BLaER1 treated with 17β-estradiol and CSF1 and Interleukin-3, amounts not matched to agents 10 nM and 100 nM (cell line): ENCODE results near the gene LZTFL1.

Experiments used
- H3K27ac ChIP-seq, 11 experiments: shearing (Covaris generic); formaldehyde crosslinking; 2 replicates each; pipeline ENCODE4 v1.8.1; 2022
- H3K27me3 ChIP-seq, 11 experiments: shearing (Covaris generic); formaldehyde crosslinking; 2 replicates each; pipeline ENCODE4 v1.8.1; 2022
- H3K36me3 ChIP-seq, 11 experiments: shearing (Covaris generic); formaldehyde crosslinking; 2 replicates each; pipeline ENCODE4 v1.8.1; 2022
- H3K4me1 ChIP-seq, 10 experiments: shearing (Covaris generic); formaldehyde crosslinking; 2 replicates each; pipeline ENCODE4 v1.8.1; 2022
- H3K4me2 ChIP-seq, 11 experiments: shearing (Covaris generic); formaldehyde crosslinking; 2 replicates each; pipeline ENCODE4 v1.8.1; 2022
- H3K4me3 ChIP-seq, 10 experiments: shearing (Covaris generic); formaldehyde crosslinking; 2 replicates each; pipeline ENCODE4 v1.8.1; 2022
- H3K9ac ChIP-seq, 11 experiments: shearing (Covaris generic); formaldehyde crosslinking; 2 replicates each; pipeline ENCODE4 v1.8.1; 2022
- H3K9me3 ChIP-seq, 11 experiments: shearing (Covaris generic); formaldehyde crosslinking; replicated peaks in 1 of 11; 2 replicates each; pipeline ENCODE4 v1.8.1; 2022
- H4K20me1 ChIP-seq, 11 experiments: shearing (Covaris generic); formaldehyde crosslinking; 2 replicates each; pipeline ENCODE4 v1.8.1; 2022
- Cebpa-rat ChIP-seq, 11 experiments: shearing (Covaris generic); IDR thresholded peaks; 2 replicates each; pipeline ENCODE4 v1.8.1; 2022

Gene LZTFL1

DNA sequence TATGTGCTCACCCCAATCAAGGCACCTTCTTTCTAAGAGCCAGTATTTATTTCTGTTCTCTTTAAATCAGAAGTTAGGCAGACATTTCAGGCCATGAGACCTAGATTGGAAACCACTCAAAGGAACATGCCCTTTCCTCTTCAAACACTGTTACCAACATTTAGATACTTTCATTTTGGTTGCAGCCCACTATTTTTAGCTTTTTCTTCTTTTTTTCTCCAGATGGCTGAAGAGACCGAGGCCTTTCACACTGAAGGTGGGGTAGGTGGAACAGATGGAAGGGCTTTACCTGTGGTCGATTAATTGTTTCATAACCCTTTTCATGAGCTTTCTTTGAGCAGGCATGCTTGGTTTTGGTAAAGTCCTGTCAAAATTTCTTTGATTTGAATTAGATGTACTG lies 10.9 kb upstream of the LZTFL1 start:
- no peaks in the 10 kb centered on the region for H4K20me1 ChIP-seq
- H3K4me3 ChIP-seq = no peak overlapping the region
- peaks cover 0 to 8% (median 0%) of the 10 kb centered on the region in 10 experiments; a peak in 3 of 20 replicates for H3K4me1 ChIP-seq
- peaks cover 6 to 22% (median 16%) of the 10 kb centered on the region in 11 experiments; a peak in 13 of 22 replicates for H3K9me3 ChIP-seq
- peak overlapping the region in 3 of 11 experiments; percentile 1 to 24 (median 7); a peak in 2 of 22 replicates for H3K4me2 ChIP-seq
- H3K9ac ChIP-seq = no peak overlapping the region
- TF ChIP-seq Cebpa-rat (IDR thresholded peaks at IDR 0.05) = no peak
- H3K27me3 ChIP-seq = no peaks in the 10 kb centered on the region
- H3K36me3 ChIP-seq = no peaks in the 10 kb centered on the region
- no peak overlapping the region for H3K27ac ChIP-seq

DNA sequence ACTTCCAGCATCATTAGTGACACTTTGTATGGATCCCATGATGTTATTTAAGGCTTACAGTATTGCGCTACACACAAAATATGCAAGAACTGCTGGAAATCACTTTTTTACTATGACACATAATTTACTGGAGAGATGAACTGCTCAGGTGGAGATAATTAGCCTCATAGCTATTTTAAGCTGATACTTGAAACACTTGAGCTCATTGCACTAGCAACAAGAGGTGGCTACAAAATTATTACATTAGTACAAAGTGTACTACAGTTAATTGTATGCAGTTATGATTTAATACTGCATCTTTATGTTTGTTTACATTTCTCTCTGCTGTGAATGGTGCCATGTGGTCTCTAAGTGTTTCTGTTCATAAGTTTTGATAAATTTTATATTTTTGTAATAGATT lies 6.5 kb upstream of the LZTFL1 start:
- Histone ChIP-seq H3K27ac (no peak overlapping the region), H3K4me2 (no peak overlapping the region), H3K4me1 (peaks cover 0 to 8% (median 0%) of the 10 kb centered on the region in 10 experiments; a peak in 3 of 20 replicates), H3K36me3 (no peaks in the 10 kb centered on the region), H4K20me1 (no peaks in the 10 kb centered on the region), H3K4me3 (no peak overlapping the region), H3K27me3 (no peaks in the 10 kb centered on the region), H3K9me3 (no peaks in the 10 kb centered on the region), H3K9ac (no peak overlapping the region)
- TF ChIP-seq Cebpa-rat (IDR thresholded peaks at IDR 0.05) = no peak

GRCh38 chr3:45844616-45845015 lies 2.7 kb upstream of the LZTFL1 start:
- H3K4me3 ChIP-seq = no peak overlapping the region
- no peak overlapping the region for H3K27ac ChIP-seq
- H4K20me1 ChIP-seq = no peaks in the 10 kb centered on the region
- H3K27me3 ChIP-seq = no peaks in the 10 kb centered on the region
- H3K36me3 ChIP-seq = no peaks in the 10 kb centered on the region
- no peak for TF ChIP-seq Cebpa-rat (IDR thresholded peaks at IDR 0.05)
- no peak overlapping the region for H3K4me2 ChIP-seq
- peaks cover 6 to 16% (median 11%) of the 10 kb centered on the region in 10 experiments; a peak in 17 of 20 replicates for H3K4me1 ChIP-seq
- H3K9me3 ChIP-seq = peaks cover 0 to 10% (median 9%) of the 10 kb centered on the region in 11 experiments; a peak in 13 of 22 replicates
- H3K9ac ChIP-seq = no peak overlapping the region

DNA sequence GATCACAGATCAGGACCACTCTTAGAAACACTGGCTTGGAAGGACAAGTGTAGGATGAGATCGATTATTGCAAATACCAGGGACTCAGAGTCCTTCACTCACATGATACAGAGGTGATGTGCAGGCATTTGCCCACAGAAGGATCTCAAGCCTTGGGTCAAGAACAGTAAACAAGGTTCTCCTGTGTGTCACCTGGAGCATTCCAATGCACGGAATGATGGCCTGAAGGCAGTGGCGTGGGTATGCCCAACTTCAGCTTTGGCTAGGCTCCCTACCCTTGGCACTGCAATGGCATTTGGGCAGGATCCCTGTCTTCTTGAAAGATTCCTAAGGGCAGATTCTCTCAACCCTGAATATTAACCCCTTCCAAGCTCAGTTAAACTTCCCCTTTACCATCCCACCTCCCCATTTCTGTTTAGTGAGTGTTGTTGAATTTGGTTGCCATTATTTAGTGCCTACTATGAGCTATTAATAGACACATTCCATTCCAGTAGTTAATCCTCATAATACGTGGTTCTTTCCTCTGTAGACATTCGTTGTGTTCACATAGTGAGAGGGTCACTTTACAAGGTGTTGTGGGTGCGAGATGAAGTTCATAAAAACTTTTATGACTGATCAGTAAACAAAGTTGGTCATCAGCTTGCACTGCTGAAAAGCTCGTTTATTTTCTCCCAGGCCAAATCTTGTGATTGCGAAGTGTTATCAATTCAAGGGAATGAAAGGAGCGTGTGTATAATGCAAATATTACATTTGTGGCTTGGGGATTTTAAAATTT lies 1.1 kb upstream of the LZTFL1 start:
- peaks cover 0 to 10% (median 9%) of the 10 kb centered on the region in 11 experiments; a peak in 13 of 22 replicates for H3K9me3 ChIP-seq
- peak overlapping the region in 4 of 11 experiments; percentile 85 to 95 (median 92); a peak in 3 of 22 replicates for H3K4me2 ChIP-seq
- no peak for TF ChIP-seq Cebpa-rat (IDR thresholded peaks at IDR 0.05)
- H3K27ac ChIP-seq = no peak overlapping the region
- no peak overlapping the region for H3K9ac ChIP-seq
- no peaks in the 10 kb centered on the region for H3K27me3 ChIP-seq
- peaks cover 6 to 16% (median 11%) of the 10 kb centered on the region in 10 experiments; a peak in 17 of 20 replicates for H3K4me1 ChIP-seq
- peaks cover 0 to 3% (median 0%) of the 10 kb centered on the region in 11 experiments; a peak in 3 of 22 replicates for H3K36me3 ChIP-seq
- H3K4me3 ChIP-seq = no peak overlapping the region; a peak in 1 of 20 replicates
- H4K20me1 ChIP-seq = no peaks in the 10 kb centered on the region

- no peaks in the 10 kb centered on the region for H4K20me1 ChIP-seq
- peak overlapping the region; percentile 85 to 98 (median 94) for H3K4me2 ChIP-seq
- no peak for TF ChIP-seq Cebpa-rat (IDR thresholded peaks at IDR 0.05)
- peak overlapping the region; percentile 74 to 91 (median 82) for H3K9ac ChIP-seq
- H3K9me3 ChIP-seq = peaks cover 0 to 10% (median 9%) of the 10 kb centered on the region in 11 experiments; a peak in 13 of 22 replicates
- peak overlapping the region; percentile 63 to 95 (median 78) for H3K27ac ChIP-seq
- H3K4me3 ChIP-seq = peak overlapping the region; percentile 73 to 86 (median 79)
- no peaks in the 10 kb centered on the region for H3K27me3 ChIP-seq
- H3K36me3 ChIP-seq = peaks cover 0 to 19% (median 6%) of the 10 kb centered on the region in 11 experiments; a peak in 14 of 22 replicates
- peaks cover 6 to 16% (median 11%) of the 10 kb centered on the region in 10 experiments; a peak in 17 of 20 replicates for H3K4me1 ChIP-seq
Observed at GRCh38 chr3:45841420-45841756, 531 bp downstream of the LZTFL1 start.

- peaks cover 6 to 16% (median 11%) of the 10 kb centered on the region in 10 experiments; a peak in 17 of 20 replicates for H3K4me1 ChIP-seq
- H3K4me3 ChIP-seq = no peak overlapping the region
- peaks cover 11 to 44% (median 28%) of the 10 kb centered on the region in 11 experiments; a peak in 21 of 22 replicates for H3K36me3 ChIP-seq
- no peak overlapping the region for H3K4me2 ChIP-seq
- H4K20me1 ChIP-seq = no peaks in the 10 kb centered on the region
- no peaks in the 10 kb centered on the region for H3K27me3 ChIP-seq
- no peak overlapping the region for H3K27ac ChIP-seq
- TF ChIP-seq Cebpa-rat (IDR thresholded peaks at IDR 0.05) = no peak
- H3K9me3 ChIP-seq = peaks cover 0 to 10% (median 9%) of the 10 kb centered on the region in 11 experiments; a peak in 13 of 22 replicates
- H3K9ac ChIP-seq = no peak overlapping the region
Observed at GRCh38 chr3:45838466-45838865, 3.5 kb downstream of the LZTFL1 start.

GRCh38 chr3:45832699-45833098 lies 9.2 kb downstream of the LZTFL1 start:
- no peak overlapping the region for H3K4me3 ChIP-seq
- no peak overlapping the region for H3K4me2 ChIP-seq
- H3K27ac ChIP-seq = no peak overlapping the region
- no peaks in the 10 kb centered on the region for H3K27me3 ChIP-seq
- no peak for TF ChIP-seq Cebpa-rat (IDR thresholded peaks at IDR 0.05)
- H3K9me3 ChIP-seq = no peaks in the 10 kb centered on the region
- no peak overlapping the region for H3K9ac ChIP-seq
- H4K20me1 ChIP-seq = no peaks in the 10 kb centered on the region
- peaks cover 47 to 96% (median 79%) of the 10 kb centered on the region in 11 experiments for H3K36me3 ChIP-seq
- no peaks in the 10 kb centered on the region for H3K4me1 ChIP-seq

GRCh38 chr3:45830121-45830520 lies 11.8 kb downstream of the LZTFL1 start:
- Histone ChIP-seq H3K9me3 (no peaks in the 10 kb centered on the region), H3K4me1 (no peaks in the 10 kb centered on the region), H3K36me3 (peaks cover 44 to 99% (median 80%) of the 10 kb centered on the region in 11 experiments), H4K20me1 (no peaks in the 10 kb centered on the region), H3K4me3 (no peak overlapping the region), H3K27me3 (no peaks in the 10 kb centered on the region), H3K4me2 (no peak overlapping the region), H3K9ac (no peak overlapping the region), H3K27ac (no peak overlapping the region)
- no peak for TF ChIP-seq Cebpa-rat (IDR thresholded peaks at IDR 0.05)

DNA sequence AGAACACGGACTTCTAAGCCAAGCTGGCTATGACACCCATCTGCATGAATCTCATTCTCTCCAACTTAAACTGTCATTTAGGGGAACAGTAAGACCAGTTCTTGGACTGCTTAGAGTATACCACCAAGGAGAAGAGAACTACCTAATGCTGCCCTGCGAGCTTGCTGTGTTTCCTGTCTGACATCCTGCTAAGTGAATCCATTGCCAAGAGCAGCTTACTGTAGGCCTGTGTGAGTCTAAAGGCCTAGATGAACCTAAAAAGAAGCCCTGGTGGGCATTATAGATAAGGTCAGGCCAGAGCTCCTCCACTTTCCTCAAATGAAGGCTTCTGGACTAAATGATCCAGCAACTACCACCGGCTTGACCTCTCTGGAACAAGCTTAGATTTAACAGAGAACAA lies 15.0 kb downstream of the LZTFL1 start:
- no peak overlapping the region for H3K4me3 ChIP-seq
- TF ChIP-seq Cebpa-rat (IDR thresholded peaks at IDR 0.05) = no peak
- no peaks in the 10 kb centered on the region for H4K20me1 ChIP-seq
- H3K4me2 ChIP-seq = no peak overlapping the region
- peaks cover 27 to 98% (median 73%) of the 10 kb centered on the region in 11 experiments; a peak in 21 of 22 replicates for H3K36me3 ChIP-seq
- no peaks in the 10 kb centered on the region for H3K27me3 ChIP-seq
- H3K9me3 ChIP-seq = no peaks in the 10 kb centered on the region
- no peak overlapping the region for H3K9ac ChIP-seq
- no peak overlapping the region for H3K27ac ChIP-seq
- no peaks in the 10 kb centered on the region for H3K4me1 ChIP-seq
